Measurements from ENCODE around the gene ATG9A. TPM values are rescaled to one million over a fixed set of nuclear protein-coding genes. Genes with fewer than 3 reads are reported as not detected.

ATG9A gene
- total and polyA plus RNA-seq, 9 of the 15 experiments (the other 6 are each of a cell fraction or from before 2014, with no cell fraction given): 0.25 to 65.6 (median 23.4) TPM

DNA sequence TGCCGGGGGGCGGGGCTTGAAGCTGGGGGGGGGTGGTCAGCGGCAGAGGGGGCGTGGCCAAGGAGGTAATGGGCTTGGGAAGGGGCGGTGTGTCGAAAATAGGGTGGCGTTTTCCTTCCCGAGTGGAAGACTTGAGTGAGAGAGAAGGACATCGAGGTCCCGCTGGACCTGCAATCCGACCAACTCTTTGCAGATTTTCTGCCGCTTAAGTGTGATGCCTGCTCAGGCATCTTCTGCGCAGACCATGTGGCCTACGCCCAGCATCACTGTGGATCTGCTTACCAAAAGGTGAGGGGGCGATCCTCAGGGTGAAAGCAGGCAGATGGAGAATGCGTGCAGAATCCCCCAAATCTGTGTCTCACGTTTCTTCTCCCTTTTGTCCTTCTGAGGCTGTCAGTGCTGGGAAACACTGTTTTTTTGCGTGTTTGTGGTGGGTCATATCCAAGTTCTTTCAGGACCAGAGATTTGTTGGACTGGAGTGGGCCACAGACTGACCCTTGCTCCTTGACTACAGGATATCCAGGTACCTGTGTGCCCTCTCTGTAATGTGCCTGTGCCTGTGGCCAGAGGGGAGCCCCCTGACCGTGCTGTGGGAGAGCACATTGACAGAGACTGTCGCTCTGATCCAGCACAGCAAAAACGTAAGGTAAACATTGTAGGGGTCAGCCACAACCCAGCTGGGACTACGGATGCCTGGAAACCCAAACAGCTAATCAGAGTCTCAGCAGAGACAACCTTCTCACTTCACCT, 22.1 kb downstream of the ATG9A start:
- Histone ChIP-seq H3K36me3 (ENCODE audit: control insufficient read depth, insufficient read depth, low read length) (peaks cover 46% of the 10 kb centered on the region; the same call in 2 of the 3 replicates), H3K4me1 (replicated peaks in 1 of 2; ENCODE audit: control insufficient read depth in 2 of 2, insufficient read depth in 2 of 2, low read length in 2 of 2) (peaks cover 16 to 17% of the 10 kb centered on the region in 2 experiments; a peak in 4 of 5 replicates), H3K9me3 (replicated peaks; ENCODE audit: control insufficient read depth, insufficient read depth, low read depth, low read length) (0 out of 2 replicates have a peak, but pooled peaks cover 2% of the 10 kb centered on the region), H3K9ac (ENCODE audit: insufficient read depth in 1 of 2, low read depth in 2 of 2, low read length in 2 of 2) (peak overlapping the region; percentile 38 to 93), H2AFZ (ENCODE audit: low read depth, low read length) (no peak overlapping the region), H3K9me1 (ENCODE audit: control insufficient read depth, insufficient read depth, low read length) (no peaks in the 10 kb centered on the region), H3K4me3 (peak overlapping the region; percentile 61), H3K27me3 (ENCODE audit: control insufficient read depth in 2 of 2, insufficient read depth in 2 of 2, low read length in 2 of 2) (no peaks in the 10 kb centered on the region), H4K20me1 (replicated peaks; ENCODE audit: control insufficient read depth, insufficient read depth, low read length) (peaks cover 11% of the 10 kb centered on the region; the same call in 1 of the 2 replicates), H3K27ac (ENCODE audit: extremely low read depth, low read depth, low read length) (peak overlapping the region; percentile 75; the same call in 2 of the 3 replicates), H3K79me2 (ENCODE audit: control insufficient read depth, insufficient read depth, low read length) (no peaks in the 10 kb centered on the region), H3K4me2 (ENCODE audit: insufficient read depth, low read length) (peak overlapping the region; percentile 84)
- in situ Hi-C loops (cut with MboI) (loop anchor here (5.0 kb wide), 1 partner anchor 35 kb away; the partner anchor contains the start of gene SLC23A3), intact Hi-C loops (cut with micrococcal nuclease) (loop anchor here (2.0 kb wide), 1 partner anchor 31 kb away; the partner anchor contains the start of gene CNPPD1)
- 31% methylated on average over 11 of the region's 22 CpGs for WGBS (ENCODE audit: insufficient coverage, low coverage, missing lambda C conversion rate)
- DNase-seq (ENCODE audit: extremely low read depth in 1 of 4, low spot score in 3 of 4) (peak in 1 of 4 experiments; percentile 90), ATAC-seq (no peak; the same call in 2 of the 3 replicates), FAIRE-seq (peak; percentile 67)
- POLR2A ChIA-PET: interaction anchor here (0.7 to 1.4 kb wide), 6 partner anchors 8 to 72 kb away, joined by 3 to 6 read pairs (median 4); partner anchors contain the start of gene DNAJB2
- CTCF ChIA-PET (ENCODE audit: low intra/inter-chr PET ratio): no interaction called here
- BruUV-seq (replicated peaks): TSS peak; percentile 82
- TF ChIP-seq ZFP30 (CRISPR knock-in tag; IDR thresholded peaks at IDR 0.05; ENCODE audit: borderline replicate concordance): no peak
- TF ChIP-seq FIP1L1 (IDR thresholded peaks at IDR 0.05; ENCODE audit: low read depth, low read length, poor library complexity, severe bottlenecking): no peak
- no peak for TF ChIP-seq PPARD (CRISPR knock-in tag; IDR thresholded peaks at IDR 0.05)
- TF ChIP-seq KLF10 (CRISPR knock-in tag; IDR thresholded peaks at IDR 0.05): no peak
- TF ChIP-seq, protein P1, sequence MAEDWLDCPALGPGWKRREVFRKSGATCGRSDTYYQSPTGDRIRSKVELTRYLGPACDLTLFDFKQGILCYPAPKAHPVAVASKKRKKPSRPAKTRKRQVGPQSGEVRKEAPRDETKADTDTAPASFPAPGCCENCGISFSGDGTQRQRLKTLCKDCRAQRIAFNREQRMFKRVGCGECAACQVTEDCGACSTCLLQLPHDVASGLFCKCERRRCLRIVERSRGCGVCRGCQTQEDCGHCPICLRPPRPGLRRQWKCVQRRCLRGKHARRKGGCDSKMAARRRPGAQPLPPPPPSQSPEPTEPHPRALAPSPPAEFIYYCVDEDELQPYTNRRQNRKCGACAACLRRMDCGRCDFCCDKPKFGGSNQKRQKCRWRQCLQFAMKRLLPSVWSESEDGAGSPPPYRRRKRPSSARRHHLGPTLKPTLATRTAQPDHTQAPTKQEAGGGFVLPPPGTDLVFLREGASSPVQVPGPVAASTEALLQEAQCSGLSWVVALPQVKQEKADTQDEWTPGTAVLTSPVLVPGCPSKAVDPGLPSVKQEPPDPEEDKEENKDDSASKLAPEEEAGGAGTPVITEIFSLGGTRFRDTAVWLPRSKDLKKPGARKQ (CRISPR knock-in tag; IDR thresholded peaks at IDR 0.05): no peak
- TF ChIP-seq ZC3H4 (CRISPR knock-in tag; IDR thresholded peaks at IDR 0.05; ENCODE audit: borderline replicate concordance): no peak
- TF ChIP-seq ATF7 (IDR thresholded peaks at IDR 0.05): no peak
- TF ChIP-seq SMAD3 (CRISPR knock-in tag; conservative IDR thresholded peaks at IDR 0.05): no peak
- no peak for TF ChIP-seq MIER1 (IDR thresholded peaks at IDR 0.05; ENCODE audit: low read depth)
- no peak for TF ChIP-seq NFXL1 (CRISPR knock-in tag; IDR thresholded peaks at IDR 0.05)
- TF ChIP-seq ZNF431 (CRISPR knock-in tag; IDR thresholded peaks at IDR 0.05): no peak
- TF ChIP-seq CREB1 (IDR thresholded peaks at IDR 0.05): no peak
- no peak for TF ChIP-seq CREB1 (CRISPR knock-in tag; IDR thresholded peaks at IDR 0.05)
- no peak for TF ChIP-seq FOXJ2 (tag; IDR thresholded peaks at IDR 0.05)
- TF ChIP-seq, protein P2, sequence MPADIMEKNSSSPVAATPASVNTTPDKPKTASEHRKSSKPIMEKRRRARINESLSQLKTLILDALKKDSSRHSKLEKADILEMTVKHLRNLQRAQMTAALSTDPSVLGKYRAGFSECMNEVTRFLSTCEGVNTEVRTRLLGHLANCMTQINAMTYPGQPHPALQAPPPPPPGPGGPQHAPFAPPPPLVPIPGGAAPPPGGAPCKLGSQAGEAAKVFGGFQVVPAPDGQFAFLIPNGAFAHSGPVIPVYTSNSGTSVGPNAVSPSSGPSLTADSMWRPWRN (IDR thresholded peaks at IDR 0.05; ENCODE audit: low read depth): no peak
- TF ChIP-seq THRAP3 (IDR thresholded peaks at IDR 0.05; ENCODE audit: borderline replicate concordance): no peak
- TF ChIP-seq ZNF740 (CRISPR knock-in tag; IDR thresholded peaks at IDR 0.05): peak; percentile 12; the same call in 1 of the 2 replicates
- no peak; a peak in 1 of 4 replicates for TF ChIP-seq ZNF740 (tag; IDR thresholded peaks at IDR 0.05)
- TF ChIP-seq ATF1 (CRISPR knock-in tag; IDR thresholded peaks at IDR 0.05): no peak
- TF ChIP-seq ATF1 (tag; IDR thresholded peaks at IDR 0.05): no peak
